Ammon's horn (tissue), 1 donor: ENCODE measurements around the gene ZNF282.
"Not testable (repeated sequence)": the region's sequence is repeated elsewhere in the genome, so short reads cannot be mapped to it uniquely, and the experiment has no call there.

Source experiments
- DNase-seq: peaks from one replicate; pipeline ENCODE4 v3.0.0-alpha.2; 2016; ENCODE audit warnings: low spot score

The ZNF282 gene

DNA sequence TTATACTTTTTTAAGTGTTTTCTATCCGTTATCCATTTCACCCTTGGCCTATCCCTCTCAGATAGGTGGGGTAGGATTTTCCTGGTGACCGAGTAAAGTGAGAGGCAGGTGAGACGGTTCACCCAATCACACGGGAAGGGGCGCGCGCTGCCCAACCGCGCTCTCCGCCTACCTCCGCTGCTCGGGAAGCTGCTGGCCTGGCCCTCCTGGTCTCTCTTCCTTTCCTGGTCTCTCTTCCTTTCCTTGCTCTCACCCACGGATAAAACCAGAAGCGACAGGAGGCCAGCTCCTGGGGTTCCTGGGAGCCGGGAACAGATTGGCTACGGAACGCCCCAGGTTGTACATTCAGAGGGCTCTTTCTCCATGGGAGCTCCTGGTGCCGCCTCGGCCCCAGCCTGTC lies 29.8 kb downstream of the ZNF282 start:
- DNase-seq, result no peak

DNA sequence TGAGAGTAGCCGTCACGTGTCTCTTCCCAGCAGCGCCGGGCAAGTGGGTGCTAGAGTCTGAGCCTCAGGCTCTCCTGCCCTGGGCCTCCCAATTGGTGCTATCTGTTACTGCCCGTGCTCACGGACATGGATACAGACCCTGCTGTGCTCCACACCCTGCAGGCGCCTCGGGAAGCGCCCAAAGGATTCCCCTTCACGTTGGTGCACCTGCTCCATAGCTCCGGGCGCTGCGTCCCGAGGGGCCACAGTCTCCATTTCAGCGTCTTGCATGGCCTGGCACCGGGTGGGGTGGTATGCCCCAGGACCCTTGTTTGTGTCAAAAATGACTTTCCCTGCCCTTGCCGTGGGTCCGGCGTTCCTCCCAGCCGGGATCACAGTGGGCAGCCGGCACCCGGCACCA lies 30.3 kb downstream of the ZNF282 start:
- DNase-seq, result no peak

DNA sequence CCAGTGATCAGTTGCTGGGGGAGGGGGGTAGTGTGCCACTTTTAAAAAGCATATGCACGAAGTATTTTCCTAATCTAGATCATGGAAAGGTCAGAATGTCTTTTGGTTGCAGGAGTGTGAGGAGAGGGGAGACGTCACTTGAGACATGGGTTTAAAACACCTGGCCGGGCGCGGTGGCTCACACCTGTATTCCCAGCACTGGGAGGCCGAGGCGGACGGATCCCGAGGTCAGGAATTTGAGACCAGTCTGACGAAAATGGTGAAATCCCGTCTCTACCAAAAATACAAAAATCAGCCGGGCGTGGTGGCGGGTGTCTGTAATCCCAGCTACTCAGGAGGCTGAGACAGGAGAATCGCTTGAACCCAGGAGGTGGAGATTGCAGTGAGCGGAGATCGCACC lies 31.0 kb downstream of the ZNF282 start:
- DNase-seq, result not testable (repeated sequence)

DNA sequence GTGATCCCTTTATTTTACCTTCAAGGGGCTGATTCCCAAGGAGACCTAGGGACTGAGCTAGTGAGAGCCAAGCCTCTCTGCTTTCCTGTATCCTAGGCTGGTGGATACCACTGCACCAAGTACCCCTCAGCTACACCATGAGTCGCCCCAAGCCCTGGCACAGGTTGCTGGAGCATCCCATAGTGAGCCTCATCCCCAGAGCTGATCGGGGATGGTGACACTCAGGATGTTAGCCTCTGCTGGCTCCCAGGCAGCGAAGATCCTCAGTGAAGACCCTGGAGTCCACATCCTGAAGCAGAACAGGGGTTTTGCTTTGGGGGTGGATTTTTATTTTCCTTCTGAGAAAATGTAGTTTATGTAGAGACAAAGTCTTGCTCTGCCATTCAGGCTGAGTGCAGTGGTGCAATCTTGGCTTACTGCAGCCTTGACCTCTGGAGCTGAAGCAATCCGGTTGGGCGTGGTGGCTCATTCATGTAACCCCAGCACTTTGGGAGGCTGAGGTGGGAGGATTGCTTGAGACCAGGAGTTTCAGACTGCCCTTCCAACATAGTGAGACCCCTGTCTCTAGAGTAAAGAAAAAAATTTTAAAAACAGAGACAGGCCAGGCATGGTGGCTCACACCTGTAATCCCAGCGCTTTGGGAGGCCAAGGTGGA lies 31.6 kb downstream of the ZNF282 start:
- no peak for DNase-seq

DNA sequence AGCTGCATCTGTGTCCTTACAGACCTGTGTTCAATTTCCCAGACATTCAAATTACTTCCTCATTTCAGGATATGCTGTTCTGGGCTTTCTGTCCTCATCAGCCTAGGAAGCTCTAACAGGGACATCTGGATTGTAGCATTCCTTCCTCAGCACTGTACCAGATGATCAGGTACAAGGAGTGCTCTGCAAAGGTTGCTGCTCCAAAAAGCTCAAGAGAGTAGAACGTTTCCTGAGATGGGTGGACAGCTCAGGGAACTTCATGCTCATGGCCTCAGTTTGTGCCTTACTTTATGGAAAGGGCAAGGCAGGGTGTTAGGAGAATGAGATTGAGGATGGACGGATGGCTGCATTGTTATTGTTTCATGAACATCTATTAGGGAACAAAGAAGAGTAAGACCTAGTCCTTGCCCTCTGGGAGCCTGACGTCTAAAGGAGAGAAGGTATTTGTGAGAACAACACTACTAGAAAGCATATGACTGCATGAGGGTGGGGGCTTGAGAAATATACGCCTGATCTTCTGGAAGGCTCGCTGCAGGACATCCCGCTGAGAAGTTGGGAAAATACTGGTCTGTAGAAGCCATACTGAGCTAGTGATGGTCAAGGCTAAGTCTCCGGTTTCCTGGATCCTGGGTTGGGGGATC lies 33.6 kb downstream of the ZNF282 start:
- DNase-seq, result no peak

DNA sequence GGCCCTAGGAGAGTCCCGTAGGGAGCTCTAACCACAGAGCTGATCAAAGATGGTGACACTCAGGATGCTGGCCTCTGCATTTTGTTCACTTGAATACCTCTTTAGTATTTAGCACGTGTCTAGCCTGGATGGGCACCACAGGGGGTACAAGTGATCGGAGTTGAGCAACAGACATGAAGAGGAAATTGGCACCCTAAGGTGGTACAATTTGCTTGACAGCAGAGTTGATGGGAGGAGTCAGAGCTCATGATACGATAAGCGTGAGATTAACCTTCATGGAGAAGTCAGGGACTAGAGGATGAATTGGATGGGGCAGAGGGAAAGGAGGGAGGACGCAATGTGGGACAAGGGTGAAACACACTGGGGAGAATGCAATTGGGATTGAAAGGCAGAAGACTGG lies 34.2 kb downstream of the ZNF282 start:
- DNase-seq, result no peak

DNA sequence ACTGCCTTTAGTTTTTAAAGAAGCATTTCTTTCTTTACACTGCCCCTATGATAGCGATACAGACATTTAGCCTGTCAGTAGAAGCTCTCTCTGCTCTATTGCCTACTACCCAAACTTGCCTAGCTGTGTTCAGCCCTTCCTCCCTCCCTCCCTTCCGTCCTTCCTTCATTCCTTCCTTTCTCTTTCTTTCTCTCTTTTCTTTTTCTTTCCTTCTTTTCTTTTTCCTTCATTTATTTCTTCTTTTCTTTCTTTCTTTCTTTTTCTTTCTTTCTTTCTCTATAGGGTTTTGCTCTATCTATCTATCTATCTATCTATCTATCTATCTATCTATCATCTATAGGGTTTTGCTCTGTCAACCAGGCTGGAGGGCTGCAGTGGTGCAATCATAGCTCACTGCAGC lies 37.0 kb downstream of the ZNF282 start:
- no peak for DNase-seq

DNA sequence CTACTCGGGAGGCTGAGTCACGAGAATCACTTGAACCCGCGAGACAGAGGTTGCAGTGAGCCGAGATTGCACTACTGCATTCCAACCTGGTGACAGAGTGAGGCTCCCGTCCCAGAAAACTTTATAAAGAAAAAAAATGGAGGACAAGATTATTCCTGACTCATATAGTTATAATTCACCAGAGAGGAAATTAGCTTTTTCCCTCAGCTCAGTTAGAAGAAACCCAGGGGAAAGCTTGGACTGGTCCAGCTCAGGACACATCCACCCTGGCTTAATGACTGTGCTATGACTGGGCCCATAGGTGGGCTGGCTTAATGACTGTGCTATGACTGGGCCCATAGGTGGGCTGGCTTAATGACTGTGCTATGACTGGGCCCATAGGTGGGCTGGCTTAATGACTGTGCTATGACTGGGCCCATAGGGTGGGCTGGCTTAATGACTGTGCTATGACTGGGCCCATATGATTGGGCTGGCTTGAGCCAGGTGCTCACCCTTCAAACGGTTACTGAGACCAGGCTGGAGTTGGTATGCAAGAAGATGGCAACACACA lies 38.4 kb downstream of the ZNF282 start:
- not testable (repeated sequence) for DNase-seq

DNA sequence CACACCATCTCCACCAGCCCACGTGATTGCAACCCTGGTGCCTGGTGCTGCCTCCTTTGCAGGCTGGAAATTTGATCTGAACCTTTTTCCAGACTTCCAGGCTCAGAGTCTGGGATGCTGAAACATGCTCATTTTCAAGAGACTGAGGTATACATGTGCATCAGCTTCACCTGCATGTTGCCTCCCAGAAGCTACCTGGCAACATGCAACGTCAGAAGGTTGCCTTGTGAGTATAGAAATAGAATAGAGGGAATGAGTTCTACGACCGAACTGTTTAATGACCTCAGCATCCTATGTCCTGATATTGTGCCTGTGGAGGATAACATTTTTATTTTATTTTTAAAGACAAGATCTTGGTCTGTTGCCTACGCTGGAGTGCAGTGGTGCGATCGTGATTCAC lies 42.2 kb downstream of the ZNF282 start:
- no peak for DNase-seq

DNA sequence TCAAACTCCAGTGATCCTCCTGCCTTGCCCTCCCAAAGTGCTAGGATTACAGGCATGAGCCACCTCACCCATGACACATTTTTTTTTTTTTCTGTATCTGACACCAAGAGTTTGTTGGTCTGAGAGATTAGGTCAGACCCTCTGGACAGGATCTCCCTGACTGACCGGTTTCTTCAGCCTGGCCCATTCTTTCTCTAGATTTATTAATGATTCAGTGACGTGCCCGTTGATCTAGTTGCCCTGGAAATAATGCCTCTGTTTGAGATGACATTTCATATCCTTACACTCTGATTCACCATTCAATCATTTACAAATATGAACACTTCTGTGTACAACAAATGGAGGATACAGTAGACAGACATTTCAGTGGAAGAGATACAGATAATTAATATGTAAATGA lies 42.7 kb downstream of the ZNF282 start:
- DNase-seq, result no peak

DNA sequence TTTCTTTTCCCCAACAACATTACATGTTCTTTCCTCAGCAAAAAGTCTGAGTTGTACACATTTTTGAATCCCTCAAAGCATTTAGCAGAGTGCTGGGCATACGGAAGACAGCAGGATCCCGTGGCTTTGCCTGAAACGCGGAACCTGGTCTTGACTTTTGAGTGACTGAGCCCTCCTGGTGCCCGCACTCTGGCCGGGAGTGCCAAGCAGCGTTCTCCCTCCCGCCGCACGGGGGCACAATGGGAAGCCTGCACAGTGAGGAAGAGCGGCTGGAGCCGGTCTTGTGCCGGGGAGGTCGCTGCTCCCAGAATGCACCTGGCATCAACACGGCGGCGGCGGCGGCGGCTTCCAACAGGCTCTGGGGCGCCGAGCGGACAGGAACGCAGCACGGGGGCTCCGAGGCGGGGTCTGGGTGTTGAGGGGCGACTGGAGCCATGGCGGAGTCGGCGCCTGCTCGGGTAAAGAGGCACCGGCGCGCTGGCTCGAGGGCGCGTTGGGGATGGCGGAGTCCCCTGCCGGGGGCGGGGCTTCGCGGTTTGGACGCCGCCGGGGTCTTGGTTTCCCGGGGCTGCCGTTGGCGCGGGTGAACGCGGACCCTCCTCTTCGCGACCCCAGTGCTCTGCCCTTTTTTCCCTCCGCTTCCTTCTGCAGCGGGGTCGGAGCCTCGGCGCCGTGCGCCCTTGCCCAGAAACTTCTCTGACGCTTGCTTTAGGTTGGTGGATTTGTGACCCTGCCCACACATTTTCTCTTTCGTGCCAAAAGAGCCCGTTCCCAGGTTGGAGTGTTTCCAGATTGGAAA lies 44.2 kb downstream of the ZNF282 start, which contains the start of gene ZNF212:
ZNF212 (plus strand) TSS at position 307 of the 799 bp plus-strand sequence; CDS start at position 435, 128 bp downstream.
- peak; percentile 95 for DNase-seq

DNA sequence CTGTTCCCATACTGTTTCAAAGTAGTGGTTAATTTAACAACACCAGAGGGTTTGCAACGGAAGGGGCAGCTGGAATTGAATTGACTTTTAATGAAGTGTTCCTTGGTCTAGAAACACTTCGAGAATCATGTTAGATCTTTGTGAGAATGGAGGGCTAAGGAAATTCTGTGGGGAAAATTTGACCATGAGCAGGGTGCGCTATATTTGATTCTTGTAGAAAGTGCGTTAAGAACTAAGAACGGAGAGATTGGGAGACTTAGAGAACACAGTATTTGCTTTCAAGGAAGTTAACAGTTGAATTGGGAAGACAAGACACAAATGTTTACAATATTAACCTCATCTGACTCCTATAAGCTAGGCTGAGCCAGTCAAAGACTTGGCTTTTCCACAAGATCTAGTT lies 45.3 kb downstream of the ZNF282 start:
- DNase-seq, result no peak

DNA sequence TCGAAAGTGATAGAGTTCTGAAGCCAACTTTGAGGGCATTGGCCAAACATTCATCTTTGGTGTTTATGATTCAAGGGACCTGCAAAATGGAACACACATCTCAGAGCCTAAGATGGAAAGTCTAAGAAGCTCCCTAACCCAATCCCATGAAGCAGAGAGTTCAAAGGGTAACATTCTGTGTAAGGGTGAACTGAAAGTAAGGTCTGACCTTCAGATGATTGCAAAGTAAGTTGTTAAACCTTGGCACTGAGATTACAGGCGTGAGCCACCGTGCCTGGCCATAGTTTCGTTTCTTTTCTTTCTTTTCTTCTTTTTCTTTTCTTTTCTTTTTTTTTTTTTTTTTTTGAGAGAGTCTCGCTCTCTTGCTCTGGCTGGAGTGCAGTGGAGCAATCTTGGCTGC lies 46.4 kb downstream of the ZNF282 start:
- no peak for DNase-seq

DNA sequence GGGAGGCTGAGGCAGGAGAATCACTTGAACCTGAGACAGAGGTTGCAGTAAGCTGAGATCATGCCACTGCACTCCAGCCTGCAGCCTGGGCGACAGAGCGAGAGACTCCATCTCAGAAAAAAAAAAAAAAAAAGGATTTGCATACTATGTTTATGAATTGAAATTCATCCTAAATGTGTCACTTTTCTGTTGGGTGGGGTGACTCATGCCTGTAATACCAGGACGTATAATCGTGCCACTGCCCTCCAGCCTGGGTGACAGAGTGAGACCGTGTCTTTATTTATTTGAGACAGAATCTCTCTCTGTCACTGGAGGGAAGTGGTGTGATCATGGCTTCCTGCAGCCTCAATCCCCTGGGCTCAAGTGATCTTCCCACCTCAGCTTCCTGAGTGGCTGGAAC lies 49.9 kb downstream of the ZNF282 start:
- no peak for DNase-seq

DNA sequence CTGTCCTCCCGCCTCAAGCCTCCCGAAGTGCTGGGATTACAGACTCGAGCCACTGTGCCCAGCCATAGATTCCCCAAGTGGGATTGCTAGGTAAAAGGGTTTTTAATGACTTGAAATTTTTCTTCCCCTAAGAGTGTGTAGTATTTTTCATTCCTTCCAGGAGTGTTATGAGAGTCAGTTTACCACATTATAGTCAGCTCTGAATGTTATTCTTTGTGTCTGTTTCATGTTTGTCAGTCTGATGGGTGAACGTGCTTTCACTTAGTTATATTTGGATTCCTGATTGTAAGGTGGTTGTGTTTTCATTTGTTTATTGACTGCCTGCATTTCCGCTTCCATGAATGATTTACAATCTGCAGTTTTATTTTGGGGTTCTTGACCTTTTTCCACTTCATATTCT lies 50.4 kb downstream of the ZNF282 start:
- no peak for DNase-seq

DNA sequence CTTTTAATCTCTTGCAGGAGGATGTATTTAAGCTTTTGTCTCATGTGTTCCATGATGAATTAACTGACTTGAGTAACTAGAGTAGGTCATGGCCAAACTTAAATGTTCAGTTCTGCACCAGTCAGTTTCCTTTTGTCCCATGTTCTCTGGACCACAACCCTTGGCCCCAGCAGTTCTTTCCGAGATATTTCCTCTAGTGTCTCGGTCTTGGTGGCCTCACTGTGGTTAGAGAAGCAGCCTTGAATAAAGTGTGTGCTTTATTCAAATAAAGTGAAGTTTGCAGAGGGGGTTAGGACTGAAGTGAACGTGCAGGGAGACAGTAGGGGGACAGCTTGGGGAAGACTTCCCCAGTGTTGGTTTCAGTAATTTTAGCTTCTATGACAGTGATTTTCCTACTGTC lies 53.4 kb downstream of the ZNF282 start:
- DNase-seq, result no peak

DNA sequence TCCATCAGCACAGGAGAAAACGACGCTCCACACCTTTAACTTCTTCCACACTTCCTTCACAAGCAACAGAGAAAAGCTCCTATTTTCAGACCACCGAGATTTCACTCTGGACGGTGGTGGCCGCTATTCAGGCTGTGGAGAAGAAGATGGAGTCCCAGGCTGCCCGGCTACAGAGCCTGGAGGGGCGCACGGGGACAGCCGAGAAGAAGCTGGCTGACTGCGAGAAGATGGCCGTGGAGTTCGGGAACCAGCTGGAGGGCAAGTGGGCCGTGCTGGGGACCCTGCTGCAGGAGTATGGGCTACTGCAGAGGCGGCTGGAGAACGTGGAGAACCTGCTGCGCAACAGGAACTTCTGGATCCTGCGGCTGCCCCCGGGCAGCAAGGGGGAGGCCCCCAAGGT lies 54.8 kb downstream of the ZNF282 start:
- not testable (repeated sequence) for DNase-seq

DNA sequence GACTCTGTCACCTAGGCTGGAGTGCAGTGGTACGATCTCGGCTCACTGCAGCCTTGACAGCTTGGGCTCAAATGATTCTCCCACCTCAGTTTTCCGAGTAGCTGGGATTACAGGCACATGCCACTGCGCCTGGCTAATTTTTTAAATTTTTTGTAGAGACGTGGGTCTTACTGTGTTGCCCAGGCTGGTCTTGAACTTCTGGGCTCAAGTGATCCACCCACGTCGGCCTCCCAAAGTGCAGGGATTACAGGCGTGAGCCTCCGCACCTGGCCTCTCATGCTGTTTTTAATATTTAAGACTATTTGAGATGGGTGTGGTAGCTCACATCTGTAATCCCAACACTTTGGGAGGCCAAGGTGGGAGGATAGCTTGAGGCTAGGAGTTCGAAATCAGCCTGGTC lies 56.2 kb downstream of the ZNF282 start:
- not testable (repeated sequence) for DNase-seq

DNA sequence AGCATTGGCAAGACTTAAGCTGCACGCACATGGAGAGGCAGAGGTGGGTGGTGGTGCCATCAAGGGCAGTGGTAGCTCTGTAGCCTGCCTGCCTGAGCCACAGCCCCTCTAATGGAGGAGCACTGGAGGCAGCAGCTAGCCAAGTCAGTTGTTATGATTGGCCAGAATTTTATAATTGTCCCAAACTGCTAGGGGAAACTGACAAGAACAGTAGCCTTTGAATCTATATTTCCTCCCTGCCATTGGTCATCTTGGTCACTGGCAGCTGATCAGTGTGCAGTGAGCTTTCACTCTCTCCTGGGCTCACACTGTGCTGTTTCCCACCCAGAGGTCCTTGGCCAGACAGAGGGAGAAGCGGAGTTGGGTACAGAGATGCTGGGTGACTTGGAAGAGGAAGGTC lies 57.0 kb downstream of the ZNF282 start:
- DNase-seq, result no peak

DNA sequence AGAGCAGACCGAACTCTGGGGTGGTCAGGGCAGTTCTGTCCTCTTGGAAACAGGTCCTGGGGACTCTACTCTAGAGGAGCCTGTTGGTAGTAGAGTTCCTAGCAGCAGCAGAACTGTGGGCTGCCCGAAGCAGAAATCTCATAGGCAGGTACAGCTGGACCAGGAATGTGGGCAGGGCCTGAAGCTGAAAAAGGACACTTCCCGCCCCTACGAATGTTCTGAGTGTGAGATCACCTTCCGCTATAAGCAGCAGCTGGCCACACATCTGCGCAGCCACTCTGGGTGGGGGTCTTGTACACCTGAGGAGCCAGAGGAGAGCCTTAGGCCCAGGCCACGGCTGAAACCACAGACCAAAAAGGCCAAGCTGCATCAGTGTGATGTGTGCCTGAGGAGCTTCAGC lies 58.3 kb downstream of the ZNF282 start:
- DNase-seq, result no peak

DNA sequence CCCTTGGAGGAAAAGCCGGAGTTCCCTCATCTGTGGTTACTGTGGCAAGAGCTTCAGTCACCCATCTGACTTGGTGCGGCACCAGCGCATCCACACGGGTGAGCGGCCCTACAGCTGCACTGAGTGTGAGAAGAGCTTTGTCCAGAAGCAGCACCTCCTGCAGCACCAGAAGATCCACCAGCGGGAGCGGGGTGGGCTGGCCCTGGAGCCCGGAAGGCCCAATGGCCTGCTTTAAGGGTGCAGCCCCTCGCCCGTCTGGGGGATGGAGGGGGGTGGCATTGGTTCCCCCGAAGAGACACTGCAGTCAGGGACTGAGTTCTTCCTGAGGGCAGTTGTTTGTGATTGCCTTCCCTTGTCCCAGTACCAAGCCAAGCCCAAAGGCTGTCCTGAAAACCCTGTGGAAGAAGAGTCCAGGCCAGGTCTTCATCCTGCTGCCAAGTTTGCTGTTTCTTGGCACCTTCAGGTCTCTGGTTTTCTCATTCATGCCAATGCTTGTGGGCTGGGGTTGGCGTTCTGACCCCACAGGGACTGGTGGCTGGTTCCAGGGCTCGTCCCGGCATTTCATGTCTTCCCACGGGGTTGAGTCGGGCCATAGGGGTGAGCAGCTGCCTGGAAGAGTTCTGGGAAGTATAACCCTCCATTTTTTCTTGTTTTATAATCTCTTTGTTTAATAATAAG lies 59.0 kb downstream of the ZNF282 start:
- peak; percentile 29 for DNase-seq

DNA sequence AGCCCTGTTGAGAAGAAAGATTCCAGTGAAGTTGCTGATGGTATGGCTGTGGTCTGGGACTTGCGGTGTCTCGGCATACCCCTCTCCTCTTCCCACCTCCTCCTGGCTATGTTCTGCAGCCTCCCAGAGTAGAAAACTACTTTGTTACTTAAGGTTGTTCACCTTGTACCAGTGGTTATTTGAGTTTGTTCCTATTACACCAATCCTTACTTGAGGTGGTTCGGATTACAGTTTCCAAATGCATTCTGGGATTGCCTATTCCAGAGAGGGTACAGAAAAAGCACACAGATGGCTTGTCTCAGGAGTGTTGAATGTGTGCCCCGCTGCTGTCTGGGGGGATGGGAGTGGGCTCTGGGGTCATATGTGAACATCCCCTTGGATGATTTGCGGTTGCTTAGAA lies 59.8 kb downstream of the ZNF282 start:
- DNase-seq, result no peak
